GM18867 (cell line): ENCODE data around the gene HTN1.
A peak's percentile ranks its signal among the peaks of the same experiment; 100 is the strongest.
"Not testable (repeated sequence)": the region's sequence is repeated elsewhere in the genome, so short reads cannot be mapped to it uniquely, and the experiment has no call there.

Experiments
- ATAC-seq: cut with Tn5 transposase; IDR thresholded peaks from one replicate; pipeline ENCODE4 v1.9.1; 2021; ENCODE audit warnings: mild to moderate bottlenecking, moderate library complexity; ENCODE audit not compliant: unreplicated experiment

HTN1 gene

DNA sequence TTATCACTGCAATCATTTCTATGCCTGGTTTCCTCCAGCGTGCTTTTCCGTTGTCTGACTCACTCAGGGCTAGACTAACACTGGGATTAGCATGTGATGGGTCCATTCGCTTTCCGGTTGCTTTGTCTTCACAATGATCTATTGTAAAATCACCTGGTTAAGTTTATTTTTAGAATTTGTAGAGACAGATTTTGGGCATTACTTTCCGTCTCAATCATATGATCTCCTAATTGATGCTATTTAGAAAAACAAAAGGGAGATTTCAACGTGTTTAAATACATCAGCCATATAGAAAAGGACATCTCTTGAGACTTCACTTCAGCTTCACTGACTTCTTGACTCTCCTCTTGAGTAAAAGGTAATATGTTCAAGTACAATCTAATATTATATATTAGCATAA lies at the start of gene HTN1:
TSS of gene HTN1 (plus strand) at position 301 of the 400 bp plus-strand sequence. CDS start 2,639 bp downstream, outside the sequence.
- ATAC-seq: not testable (repeated sequence)

DNA sequence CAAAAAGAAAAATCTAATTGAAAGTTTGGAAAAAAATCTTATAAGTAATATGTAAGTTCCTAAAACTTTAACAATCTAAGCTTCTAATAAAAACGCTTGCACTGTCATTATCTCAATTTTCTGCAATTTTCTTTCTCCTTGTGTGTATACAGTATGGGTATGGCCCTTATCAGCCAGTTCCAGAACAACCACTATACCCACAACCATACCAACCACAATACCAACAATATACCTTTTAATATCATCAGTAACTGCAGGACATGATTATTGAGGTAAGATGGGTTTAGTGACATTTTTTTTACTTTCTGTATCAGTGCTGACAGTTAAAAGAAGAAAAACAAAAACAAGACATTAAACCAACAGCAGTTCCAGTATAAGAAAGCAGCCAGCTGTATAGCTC lies 49.5 kb upstream of the HTN1 start:
- no peak for ATAC-seq

DNA sequence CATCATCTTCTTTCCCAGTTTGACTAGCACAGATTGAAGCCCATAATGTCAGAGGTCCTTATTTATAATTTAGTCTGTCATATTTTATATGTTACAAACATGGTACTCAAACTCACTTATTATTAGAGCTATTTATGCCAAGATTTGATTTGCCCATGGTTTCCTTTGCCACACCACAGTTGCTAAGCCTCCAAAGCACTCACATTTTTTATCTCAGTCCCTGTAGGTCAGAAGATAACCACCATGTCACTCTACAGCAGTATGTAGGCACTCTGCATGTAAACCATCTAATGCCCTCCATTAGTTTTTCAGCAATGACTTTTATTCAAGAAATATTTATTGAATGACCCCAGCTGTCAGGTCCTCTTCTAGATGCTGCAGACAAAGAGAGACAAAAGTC lies 47.7 kb upstream of the HTN1 start:
- ATAC-seq: no peak

DNA sequence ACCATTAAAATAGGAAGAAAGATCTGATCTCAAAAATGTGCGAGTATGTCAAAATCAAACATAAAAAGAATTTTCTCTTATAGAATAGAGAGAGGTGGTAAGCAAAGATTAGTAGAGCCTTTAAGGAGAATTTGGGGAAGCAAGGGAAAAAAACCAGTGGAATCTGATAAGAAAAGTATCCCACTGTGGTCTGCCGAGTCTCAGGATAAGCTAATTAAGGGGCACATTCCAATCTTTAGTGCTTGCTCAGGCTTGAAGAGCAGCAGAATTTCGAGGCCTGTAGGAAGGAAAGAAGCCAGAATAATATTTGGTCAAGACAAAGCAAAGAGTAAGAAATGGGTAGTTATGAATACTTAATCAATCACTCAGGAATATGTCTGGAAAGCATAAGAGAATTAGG lies 41.5 kb upstream of the HTN1 start:
- no peak for ATAC-seq

DNA sequence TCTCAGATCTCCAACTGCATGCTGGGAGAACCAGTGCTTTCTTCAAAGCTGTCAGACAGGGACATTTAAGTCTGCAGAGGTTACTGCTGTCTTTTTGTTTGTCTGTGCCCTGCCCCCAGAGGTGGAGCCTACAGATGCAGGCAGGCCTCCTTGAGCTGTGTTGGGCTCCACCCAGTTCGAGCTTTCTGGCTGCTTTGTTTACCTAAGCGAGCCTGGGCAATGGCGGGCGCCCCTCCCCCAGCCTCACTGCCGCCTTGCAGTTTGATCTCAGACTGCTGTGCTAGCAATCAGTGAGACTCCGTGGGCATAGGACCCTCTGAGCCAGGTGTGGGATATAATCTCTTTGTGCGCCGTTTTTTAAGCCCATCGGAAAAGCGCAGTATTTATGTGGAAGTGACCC lies 31.2 kb upstream of the HTN1 start:
- ATAC-seq: not testable (repeated sequence)

DNA sequence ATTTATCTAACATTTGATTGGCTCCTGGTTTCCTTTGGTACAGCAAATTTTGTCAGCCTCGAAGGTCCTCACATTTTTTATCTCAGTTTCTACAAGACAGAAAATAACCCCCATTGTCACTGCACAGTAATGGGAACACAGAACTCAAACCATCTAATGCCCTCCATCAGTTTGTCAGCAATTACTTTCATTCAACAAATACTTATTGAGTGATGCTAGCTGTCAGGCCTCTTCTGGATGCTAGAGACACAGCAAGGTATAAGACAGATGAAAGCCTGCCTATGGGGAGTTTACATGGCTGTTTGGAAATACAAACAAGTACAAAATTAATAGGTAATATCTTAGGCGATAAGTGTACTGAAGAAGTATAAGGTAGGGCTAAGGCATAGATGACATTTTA lies 27.0 kb upstream of the HTN1 start:
- no peak for ATAC-seq

DNA sequence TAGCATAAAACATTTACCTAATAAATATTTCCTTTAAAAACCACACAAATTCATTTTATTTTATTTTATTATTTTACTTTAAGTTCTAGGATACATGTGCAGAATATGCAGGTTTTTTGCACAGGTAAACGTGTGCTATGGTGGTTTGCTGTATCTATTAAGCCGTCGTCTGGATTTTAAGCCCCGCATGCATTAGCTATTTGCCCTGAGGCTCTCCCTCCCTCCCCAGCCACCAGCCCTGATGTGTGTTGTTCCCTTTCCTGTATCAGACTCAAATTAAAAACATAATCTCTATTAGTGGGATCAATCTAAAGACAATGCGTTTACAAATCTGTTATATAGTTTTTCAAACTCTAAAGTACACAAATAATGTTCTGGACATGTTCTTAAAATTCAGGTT lies 23.2 kb upstream of the HTN1 start:
- no peak for ATAC-seq

DNA sequence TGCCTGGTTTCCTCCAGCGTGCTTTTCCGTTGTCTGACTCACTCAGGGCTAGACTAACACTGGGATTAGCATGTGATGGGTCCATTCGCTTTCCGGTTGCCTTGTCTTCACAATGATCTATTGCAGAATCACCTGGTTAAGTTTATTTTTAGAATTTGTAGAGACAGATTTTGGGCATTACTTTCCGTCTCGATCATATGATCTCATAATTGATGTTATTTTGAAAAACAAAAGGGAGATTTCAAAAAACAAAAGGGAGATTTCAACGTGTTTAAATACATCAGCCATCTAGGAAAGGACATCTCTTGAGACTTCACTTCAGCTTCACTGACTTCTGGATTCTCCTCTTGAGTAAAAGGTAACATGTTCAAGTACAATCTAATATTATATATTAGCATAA lies 22.1 kb upstream of the HTN1 start, which contains the start of gene HTN3:
TSS of gene HTN3 (plus strand) at position 301 of the 400 bp plus-strand sequence. CDS start 2,282 bp downstream, outside the sequence.
- not testable (repeated sequence) for ATAC-seq

DNA sequence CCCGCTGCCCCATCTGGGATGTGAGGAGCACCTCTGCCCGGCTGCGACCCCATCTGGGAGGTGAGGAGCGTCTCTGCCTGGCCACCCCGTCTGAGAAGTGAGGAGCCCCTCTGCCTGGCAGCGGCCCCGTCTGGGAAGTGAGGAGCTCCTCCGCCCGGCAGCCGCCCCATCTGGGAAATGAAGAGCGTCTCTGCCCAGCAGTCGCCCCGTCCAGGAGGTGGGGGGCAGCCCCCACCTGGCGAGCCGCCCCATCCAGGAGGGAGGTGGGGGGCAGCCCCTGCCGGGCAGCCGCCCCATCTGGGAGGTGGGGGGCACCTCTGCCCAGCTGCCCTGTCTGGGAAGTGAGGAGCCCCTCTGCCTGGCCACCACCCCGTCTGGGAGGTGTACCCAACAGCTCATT lies 12.7 kb upstream of the HTN1 start:
- ATAC-seq: not testable (repeated sequence)

DNA sequence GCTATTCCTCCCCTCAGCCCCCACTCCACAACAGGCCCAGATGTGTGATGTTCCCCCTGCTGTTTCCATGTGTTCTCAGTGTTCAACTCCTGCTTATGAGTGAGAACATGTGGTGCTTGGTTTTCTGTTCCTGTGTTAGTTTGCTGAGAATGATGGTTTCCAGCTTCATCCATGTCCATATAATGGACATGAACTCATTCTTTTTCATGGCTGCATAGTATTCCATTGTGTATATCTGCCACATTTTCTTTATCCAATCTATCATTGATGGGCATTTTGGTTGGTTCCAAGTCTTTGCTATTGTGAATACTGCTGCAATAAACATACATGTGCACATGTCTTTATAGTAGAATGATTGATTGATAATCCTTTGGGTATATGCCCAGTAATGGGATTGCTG lies 10.3 kb upstream of the HTN1 start:
- not testable (repeated sequence) for ATAC-seq

DNA sequence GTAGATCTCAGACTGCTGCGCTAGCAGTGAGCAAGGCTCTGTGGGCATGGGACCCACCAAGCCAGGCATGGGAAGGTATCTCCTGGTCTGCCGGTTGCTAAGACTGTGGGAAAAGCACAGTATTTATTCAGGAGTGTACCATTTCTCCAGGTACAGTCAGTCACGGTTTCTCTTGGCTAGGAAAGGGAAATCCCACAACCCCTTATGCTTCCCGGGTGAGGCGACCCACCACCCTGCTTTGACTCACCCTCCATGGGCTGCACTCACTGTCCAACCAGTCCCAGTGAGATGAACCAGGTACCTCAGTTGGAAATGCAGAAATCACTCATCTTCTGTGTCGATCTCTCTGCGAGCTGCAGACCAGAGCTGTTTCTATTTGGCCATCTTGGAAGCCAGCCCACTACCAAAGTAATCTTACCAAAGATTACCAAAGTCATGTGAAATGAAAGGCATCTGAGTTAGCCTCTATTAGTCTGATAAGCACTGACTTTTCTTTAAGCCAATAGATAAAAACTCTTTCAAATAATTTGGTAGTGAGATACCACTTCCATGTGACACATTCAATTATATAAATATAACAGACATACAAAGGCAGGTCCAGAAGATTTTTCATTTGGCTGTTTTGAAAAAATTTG lies 8.5 kb upstream of the HTN1 start:
- no peak for ATAC-seq

DNA sequence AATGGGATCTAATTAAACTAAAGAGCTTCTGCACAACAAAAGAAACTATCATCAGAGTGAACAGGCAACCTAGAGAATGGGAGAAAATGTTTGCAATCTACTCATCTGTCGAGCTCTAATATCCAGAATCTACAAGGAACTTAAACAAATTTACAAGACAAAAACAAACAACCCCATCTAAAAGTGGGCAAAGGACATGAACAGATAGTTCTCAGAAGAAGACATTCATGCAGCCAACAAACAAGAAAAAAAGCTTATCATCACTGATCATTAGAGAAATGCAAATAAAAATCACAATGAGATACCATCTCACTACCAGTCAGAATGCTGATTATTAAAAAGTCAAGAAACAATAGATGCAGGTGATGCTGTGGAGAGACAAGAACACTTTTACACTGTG lies 6.3 kb downstream of the HTN1 start:
- not testable (repeated sequence) for ATAC-seq

DNA sequence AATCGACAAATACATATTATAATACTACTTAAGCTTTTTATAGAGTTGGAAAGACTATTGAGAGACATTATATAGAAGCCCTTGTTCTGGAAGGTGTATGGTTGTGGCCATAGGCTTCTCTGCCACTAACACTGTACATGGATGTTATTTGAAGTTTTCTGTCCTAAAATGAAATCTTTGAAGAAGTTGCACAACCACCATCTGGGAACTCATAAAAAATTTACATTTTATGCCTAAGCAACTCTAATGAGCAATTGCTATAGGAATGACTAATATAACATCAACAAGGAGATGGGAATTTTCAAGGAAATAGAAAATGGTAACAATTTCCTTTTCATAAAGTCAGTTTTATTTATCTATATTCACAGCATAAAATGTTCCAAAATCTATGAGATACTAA lies 7.4 kb downstream of the HTN1 start:
- no peak for ATAC-seq

DNA sequence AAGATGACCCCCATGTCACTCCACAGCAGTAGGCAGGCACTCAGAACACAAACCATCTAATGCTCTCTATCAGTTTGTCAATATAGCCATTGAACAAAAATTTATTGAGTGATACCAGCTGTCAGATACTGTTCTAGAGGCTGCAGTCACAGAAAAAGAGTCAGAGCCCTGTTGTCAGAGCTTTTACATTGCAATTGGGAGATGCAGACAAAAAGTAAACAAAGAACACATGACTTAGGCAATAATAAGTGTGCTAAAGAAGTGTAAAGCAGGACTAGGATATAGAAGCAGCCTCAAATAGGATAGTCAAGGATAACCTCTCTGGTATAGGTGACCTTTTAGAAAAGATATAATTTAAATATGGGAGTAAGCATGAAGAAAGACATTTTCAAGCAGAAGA lies 8.9 kb downstream of the HTN1 start:
- no peak for ATAC-seq

DNA sequence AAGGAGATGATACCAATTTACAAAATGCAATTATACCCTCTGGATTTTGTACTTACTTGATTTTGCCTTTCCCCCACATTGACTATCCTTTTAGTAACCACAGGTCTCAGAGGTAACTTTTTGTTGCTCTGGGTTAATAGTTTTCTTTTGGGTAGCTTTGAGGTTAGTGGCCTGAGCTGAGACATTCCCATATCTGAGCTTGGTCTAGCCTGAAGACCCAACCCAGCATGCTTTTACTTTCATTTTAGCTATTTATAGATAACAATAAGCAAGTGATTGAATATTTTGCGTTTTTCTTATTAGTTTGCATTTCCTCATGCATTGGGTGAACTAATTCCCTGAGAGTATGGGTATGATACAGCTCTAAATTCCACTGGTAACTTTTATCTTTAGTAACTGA lies 11.8 kb downstream of the HTN1 start:
- peak; percentile 93 for ATAC-seq

DNA sequence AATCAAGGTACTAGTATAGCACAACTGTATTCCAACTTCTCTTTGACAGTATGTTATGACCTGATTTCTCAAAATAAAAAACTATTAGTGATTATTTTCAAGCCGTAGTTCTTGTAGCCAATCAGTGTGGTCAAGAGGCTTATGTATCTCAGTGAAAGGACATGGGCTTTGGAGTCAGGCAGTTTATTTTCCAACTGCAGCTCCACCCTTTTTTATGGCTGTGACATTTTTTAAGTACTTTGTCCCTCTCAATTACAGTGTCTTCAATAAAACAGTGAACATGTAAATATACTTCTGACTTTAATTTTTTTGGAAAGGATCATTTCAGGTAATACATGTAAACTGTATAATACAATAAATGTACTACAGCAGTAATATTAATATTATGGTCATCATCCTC lies 30.0 kb downstream of the HTN1 start:
- ATAC-seq: no peak

DNA sequence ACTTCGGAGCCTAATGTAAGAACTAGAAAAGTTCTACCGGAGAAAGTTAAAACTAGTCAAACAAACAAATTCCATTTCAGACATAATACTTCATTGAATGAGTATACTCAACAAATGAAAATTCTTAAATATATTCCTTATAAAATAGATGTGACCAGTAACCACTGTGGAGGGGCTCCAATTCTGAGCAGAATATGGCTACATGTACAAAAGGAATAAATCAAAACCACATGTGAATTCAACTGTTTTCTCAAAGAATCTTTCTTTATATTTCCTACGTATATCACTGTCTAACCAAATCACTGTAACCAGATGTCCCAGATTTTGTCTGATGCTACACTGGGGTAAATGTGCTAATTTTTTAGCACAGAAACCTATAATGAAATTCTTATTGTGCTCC lies 49.0 kb downstream of the HTN1 start:
- ATAC-seq: no peak
